ENCODE data around the gene KISS1R.

KISS1R gene

GRCh38 chr19:920051-920864, 3.1 kb downstream of the KISS1R start:
- DNase-seq (ENCODE audit: low read depth in 2 of 2), result peak in 1 of 2 donors; percentile 65

- no peak for DNase-seq (ENCODE audit: low read depth in 2 of 2)
Measured at GRCh38 chr19:924553-925086, 7.5 kb downstream of the KISS1R start.

- DNase-seq (ENCODE audit: low read depth in 2 of 2), result no peak
Measured at GRCh38 chr19:925087-925525, 8.0 kb downstream of the KISS1R start.

- DNase-seq (ENCODE audit: low read depth in 2 of 2), result peak in 1 of 2 donors; percentile 73
Measured at GRCh38 chr19:925526-926322, 8.6 kb downstream of the KISS1R start, which contains the start of gene ARID3A. Gene ARID3A, plus strand, starts transcription at chr19:926035. Its CDS starts 3,494 bp downstream, at chr19:929529.

GRCh38 chr19:926323-926588, 9.1 kb downstream of the KISS1R start:
- DNase-seq (ENCODE audit: low read depth in 2 of 2), result no peak

- no peak for DNase-seq (ENCODE audit: low read depth in 2 of 2)
Measured at GRCh38 chr19:926589-927350, 9.6 kb downstream of the KISS1R start.

GRCh38 chr19:927351-927779, 10.2 kb downstream of the KISS1R start:
- no peak for DNase-seq (ENCODE audit: low read depth in 2 of 2)

- DNase-seq (ENCODE audit: low read depth in 2 of 2), result no peak
Measured at GRCh38 chr19:927780-928401, 10.8 kb downstream of the KISS1R start.

- no peak for DNase-seq (ENCODE audit: low read depth in 2 of 2)
Measured at GRCh38 chr19:928471-929202, 11.5 kb downstream of the KISS1R start.

- no peak for DNase-seq (ENCODE audit: low read depth in 2 of 2)
Measured at GRCh38 chr19:929203-929890, 12.2 kb downstream of the KISS1R start.

- no peak for DNase-seq (ENCODE audit: low read depth in 2 of 2)
Measured at GRCh38 chr19:929891-930258, 12.7 kb downstream of the KISS1R start.

- no peak for DNase-seq (ENCODE audit: low read depth in 2 of 2)
Measured at GRCh38 chr19:931860-932647, 14.9 kb downstream of the KISS1R start.

GRCh38 chr19:932648-933552, 15.8 kb downstream of the KISS1R start:
- no peak for DNase-seq (ENCODE audit: low read depth in 2 of 2)

GRCh38 chr19:933553-933882, 16.4 kb downstream of the KISS1R start:
- no peak for DNase-seq (ENCODE audit: low read depth in 2 of 2)

- no peak for DNase-seq (ENCODE audit: low read depth in 2 of 2)
Measured at GRCh38 chr19:934197-934840, 17.2 kb downstream of the KISS1R start.

- no peak for DNase-seq (ENCODE audit: low read depth in 2 of 2)
Measured at GRCh38 chr19:934865-935479, 17.8 kb downstream of the KISS1R start.

- DNase-seq (ENCODE audit: low read depth in 2 of 2), result no peak
Measured at GRCh38 chr19:936175-936546, 19.0 kb downstream of the KISS1R start.

GRCh38 chr19:937259-937694, 20.1 kb downstream of the KISS1R start:
- DNase-seq (ENCODE audit: low read depth in 2 of 2), result no peak
